GM18519 (cell line): Measurements from ENCODE around the gene IRX5.

Source experiments
- ATAC-seq: cut with Tn5 transposase; IDR thresholded peaks from one replicate; pipeline ENCODE4 v1.9.1; 2021; ENCODE audit warnings: mild to moderate bottlenecking, moderate library complexity; ENCODE audit not compliant: unreplicated experiment, low FRiP score

The IRX5 gene

GRCh38 chr16:54929090-54930004 is 1.3 kb upstream of the IRX5 start:
- ATAC-seq: peak; percentile 87

DNA sequence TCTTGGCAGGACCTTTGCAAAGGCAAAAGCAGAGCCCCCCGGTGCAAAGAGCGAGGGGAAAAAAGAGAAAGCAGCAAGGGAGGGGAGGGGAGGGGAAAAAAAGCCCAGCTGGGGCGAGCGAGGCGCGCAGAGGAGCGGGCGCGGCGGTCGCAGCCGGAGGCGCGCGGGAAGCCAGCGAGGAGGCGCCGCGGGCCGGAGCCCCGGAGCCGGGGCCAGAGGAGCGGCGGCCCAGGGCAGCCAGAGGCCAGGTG is 129 bp downstream of the IRX5 start:
- ATAC-seq: no peak

GRCh38 chr16:54931120-54932014 is 702 bp downstream of the IRX5 start:
- ATAC-seq: no peak

- ATAC-seq: no peak
Measured at GRCh38 chr16:54932021-54932660, 1.5 kb downstream of the IRX5 start.

- no peak for ATAC-seq
Measured at GRCh38 chr16:54932737-54933254, 2.1 kb downstream of the IRX5 start.

DNA sequence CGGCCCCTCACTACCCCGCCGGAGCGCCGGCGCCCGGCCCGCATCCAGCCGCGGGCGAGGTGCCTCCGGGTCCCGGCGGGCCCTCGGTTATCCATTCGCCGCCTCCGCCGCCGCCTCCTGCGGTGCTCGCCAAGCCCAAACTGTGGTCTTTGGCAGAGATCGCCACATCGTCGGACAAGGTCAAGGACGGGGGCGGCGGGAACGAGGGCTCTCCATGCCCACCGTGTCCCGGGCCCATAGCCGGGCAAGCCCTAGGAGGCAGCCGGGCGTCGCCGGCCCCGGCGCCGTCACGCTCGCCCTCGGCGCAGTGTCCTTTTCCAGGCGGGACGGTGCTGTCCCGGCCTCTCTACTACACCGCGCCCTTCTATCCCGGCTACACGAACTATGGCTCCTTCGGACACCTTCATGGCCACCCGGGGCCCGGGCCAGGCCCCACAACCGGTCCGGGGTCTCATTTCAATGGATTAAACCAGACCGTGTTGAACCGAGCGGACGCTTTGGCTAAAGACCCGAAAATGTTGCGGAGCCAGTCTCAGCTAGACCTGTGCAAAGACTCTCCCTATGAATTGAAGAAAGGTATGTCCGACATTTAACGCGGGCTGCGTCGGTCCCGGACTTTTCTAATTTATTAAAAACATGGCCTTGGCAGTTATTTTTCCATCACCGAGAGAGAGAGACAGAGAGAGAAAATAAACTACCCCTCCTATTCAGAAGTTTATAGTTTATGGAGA is 2.8 kb downstream of the IRX5 start:
- no peak for ATAC-seq

DNA sequence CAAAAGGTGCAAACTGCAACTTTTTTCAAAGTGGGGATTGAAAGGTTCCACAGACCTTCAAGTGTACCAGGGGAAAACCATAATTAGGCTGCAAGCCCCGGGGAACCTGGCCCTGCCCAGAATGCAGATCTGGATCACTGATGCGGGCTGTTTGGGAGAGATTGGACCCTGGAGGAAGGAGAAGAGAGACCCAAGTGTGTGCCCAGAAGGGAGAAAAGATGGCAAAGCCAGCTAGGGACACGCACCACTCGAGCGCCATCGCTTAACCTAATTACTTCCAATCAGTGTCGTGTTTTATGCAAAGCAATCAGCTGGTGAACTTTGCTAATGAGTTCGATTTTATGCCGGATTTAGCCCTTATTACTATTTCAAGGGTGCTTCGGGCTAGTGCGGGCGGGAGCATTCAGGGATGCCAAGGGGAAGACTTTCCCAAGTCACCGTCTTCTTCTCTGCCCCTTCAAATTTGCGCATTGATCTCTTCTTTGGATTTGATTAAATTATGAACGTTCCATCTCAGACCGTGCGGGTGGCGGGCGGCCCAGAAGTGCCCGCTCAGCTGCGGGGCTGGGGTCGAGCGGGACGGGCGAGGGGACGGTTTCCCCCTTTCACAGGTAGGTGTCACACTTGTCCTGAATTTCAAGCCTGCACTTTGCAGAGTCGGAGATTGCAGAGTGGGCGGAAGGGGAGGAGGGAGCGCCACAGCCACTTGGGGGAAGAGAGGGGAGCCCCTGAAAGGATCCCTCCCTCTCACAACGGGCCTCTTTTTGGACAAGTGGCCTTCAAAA is 4.0 kb downstream of the IRX5 start:
- no peak for ATAC-seq

- no peak for ATAC-seq
Measured at GRCh38 chr16:54935266-54935968, 4.8 kb downstream of the IRX5 start.

DNA sequence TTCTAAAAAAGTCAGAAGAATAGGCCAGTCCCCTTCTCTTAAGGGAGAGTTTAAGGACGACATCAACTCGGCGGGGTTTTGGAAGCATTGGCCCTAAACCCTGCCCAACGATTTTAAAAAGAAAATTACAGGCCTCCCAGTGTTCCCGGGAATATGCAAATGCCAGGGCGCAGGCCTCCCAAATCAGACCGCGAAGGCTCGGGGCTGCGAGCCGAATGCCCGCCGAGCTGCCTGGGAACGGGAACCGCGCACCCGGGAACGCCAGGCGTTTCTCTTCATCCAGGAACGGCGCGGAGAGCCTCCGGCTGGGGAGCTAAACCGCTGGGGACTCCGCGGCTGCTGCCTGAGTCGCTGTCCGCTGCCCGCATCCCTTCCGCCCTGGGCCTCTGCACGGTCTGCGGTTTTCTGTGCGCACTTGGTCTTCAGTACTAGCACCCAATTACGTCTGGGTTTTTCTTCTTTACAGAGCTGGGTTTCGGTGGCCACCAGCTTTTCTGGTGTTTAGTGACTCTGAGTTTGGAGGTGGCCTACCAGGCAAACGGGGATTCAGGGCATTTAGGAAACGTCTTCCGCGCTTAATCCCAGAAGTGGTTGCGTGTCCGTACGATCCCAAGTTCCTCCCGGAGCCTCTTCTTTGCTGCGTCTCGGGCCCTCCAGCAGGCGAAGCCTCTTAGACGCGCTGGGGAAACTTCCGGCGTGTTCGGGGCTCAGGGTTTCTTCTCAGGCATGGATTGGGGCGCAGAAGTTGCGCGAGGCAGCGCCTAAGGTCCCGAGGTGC is 5.7 kb downstream of the IRX5 start:
- ATAC-seq: no peak

DNA sequence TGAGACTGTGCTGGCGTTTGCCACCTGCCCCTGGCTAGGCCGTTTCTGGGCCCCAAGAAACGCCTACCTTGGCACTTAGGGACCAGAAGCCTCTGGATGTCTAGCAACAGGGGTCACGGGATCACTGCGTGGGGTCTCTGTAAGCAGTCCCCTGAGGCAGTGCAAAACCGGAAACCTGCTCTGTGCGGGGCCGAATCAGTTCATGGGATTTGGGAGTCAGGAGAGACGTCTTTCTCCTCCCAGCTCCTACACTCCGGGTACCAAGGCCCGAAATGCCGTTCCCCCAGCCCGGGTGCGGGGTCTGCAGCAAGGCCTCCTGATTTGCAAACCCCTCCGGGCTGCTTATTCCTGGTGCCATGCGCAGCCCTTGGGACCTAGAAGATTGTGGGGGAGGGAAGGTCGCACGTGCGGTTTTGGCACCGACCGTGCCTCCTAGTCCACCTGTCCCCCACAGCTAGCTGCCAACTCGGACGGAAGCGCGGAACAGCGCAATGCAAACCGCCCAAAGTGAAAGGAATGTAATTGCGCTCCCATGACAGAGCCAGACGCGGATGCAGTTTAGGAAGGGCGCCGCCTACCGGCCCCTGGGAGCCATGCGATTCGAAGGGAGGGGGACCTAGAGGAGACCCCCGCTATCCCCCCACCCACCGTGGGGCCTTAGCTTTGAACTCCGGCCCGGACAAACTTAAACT is 6.5 kb downstream of the IRX5 start:
- ATAC-seq: no peak

- ATAC-seq: no peak
Measured at GRCh38 chr16:54937671-54938211, 7.1 kb downstream of the IRX5 start.

- ATAC-seq: no peak
Measured at GRCh38 chr16:54938212-54939028, 7.8 kb downstream of the IRX5 start.

DNA sequence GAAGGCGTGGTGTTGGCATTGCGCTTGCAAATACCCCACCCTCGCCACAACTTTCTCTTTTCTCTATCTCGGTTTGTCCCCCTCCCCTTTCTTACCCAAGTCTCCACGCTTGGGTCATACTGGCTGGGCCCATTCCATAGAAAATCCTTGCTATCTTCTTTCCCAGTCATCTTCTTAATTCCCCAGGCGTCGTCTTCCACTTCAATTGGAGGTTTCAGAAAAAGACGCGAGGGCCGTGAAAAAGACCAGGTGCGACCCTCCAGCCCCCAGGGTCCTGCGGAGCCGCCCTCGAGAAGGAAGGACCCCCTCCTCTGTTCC is 8.3 kb downstream of the IRX5 start:
- no peak for ATAC-seq

DNA sequence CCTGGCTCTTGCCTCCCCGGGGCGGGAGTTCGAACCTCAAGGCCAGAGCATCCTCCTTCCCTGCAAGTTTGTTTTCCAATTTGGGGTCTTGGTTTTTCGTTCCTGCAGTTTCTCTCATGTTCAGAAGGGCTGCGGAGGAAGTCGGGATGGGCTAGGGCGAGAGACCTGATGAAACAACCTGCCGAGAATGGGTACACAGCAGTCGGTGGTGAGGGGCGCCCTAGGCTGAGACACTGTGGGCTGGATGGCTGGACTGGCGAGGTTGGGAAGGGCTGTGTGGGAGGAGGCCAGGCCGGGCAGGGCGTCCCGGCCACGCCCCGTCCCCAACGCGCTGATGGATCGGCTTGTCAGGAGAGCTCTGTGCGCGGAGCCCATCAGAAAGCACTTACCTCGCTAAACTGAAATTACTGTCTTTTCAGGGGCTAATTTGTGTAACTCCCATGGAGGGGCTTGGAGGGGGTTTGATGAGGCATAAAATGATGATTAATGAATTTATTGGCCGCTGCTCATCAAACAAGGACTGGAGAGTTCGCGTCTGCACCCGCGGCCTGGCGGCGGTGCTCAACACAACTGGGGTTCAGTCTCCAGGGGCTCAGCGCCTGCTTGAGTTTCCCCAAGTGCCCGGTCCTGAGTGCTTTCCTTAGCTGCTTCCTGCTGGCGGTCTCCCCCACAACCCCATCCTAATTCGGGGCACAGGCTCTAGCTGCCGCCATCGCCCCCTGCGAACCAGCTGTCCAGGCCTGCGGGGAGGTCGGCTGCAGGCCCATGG is 9.0 kb downstream of the IRX5 start:
- ATAC-seq: no peak

- no peak for ATAC-seq
Measured at GRCh38 chr16:54940279-54940604, 9.6 kb downstream of the IRX5 start.

GRCh38 chr16:54942353-54942943 is 11.8 kb downstream of the IRX5 start:
- ATAC-seq: no peak
